NCI-H1417 treated with DMSO at 0.1 percent for 48 hours (cell line): ENCODE data around the gene FBXO31.
A peak's percentile ranks its signal among the peaks of the same experiment; 100 is the strongest.

Experiments
- DNase-seq: peaks from one replicate; lab custom pipeline; 2025; lab: John Stamatoyannopoulos, UW

Gene FBXO31

DNA sequence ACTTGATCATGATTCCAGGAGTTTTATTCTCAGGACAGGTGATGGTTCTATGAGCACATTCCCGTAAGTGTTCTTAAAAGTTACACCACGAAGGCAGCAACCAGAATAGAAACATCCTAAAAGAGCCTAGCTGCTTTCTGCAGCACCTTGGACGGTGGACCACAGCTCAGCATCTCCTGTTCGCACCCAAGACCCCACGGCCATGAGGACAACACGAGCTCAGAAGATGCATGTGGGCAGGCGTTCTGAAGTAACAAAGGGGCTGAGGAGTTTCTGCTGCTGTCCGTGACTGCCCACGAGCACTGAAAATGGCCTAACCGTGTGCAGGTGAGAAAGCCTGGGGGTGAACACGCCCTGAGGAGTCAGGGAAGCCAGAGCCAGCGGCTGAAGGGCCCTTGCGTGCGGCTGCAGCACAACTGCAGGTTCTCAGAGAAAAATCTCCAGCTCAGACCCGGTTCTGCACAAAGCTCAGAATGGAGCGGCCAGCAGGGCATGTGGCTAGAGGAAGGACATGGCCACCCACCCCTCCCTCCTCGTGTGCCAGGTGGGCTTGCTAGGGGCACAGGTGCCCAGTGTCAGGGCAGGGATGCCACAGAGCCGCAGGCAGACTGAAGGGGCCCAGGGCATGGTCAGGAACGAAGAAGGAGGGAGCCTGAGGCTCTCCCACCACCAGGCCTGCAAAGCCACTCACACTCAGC, 55.6 kb downstream of the FBXO31 start:
- DNase-seq = no peak

DNA sequence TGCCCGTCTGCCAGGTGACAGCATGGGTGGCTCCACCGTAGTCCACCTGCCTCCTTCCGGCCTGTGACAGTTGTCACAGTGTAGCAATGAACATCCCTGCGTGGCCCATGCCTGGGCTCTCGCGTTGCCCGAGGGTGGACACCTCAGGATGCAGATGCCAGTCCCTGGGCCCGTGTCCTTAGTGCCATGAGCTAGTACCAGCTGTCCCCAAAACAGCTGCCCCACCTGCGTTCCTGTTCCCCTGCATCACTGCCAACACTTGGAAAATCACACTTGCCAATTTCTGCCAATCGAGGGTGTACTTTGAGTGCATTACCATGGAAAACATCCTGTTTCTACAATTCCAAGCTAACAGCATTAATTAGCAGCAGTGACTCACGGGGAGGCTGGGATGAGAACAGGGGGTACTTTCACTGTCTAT, 57.4 kb downstream of the FBXO31 start:
- no peak for DNase-seq

DNA sequence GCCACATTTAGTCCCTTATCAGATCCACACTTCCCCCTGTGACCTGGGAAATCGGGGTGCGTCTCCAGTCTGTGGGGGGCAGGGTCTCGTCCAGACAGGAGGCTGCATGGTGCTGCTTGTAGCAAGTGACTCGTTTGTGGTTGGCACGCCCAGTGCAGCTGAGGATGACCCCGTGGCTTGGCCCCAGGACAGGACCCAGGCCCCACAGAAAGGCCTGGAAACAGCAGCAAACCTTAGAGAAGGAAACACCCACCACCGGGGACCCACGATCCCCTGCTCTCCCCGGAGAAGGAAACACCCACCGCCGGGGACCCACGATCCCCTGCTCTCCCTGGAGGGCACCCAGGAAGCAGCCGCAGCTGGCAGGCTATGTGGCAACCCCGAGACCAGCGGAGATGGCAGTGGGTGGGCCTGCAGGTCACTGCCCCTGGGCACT, 58.1 kb downstream of the FBXO31 start:
- DNase-seq = no peak

DNA sequence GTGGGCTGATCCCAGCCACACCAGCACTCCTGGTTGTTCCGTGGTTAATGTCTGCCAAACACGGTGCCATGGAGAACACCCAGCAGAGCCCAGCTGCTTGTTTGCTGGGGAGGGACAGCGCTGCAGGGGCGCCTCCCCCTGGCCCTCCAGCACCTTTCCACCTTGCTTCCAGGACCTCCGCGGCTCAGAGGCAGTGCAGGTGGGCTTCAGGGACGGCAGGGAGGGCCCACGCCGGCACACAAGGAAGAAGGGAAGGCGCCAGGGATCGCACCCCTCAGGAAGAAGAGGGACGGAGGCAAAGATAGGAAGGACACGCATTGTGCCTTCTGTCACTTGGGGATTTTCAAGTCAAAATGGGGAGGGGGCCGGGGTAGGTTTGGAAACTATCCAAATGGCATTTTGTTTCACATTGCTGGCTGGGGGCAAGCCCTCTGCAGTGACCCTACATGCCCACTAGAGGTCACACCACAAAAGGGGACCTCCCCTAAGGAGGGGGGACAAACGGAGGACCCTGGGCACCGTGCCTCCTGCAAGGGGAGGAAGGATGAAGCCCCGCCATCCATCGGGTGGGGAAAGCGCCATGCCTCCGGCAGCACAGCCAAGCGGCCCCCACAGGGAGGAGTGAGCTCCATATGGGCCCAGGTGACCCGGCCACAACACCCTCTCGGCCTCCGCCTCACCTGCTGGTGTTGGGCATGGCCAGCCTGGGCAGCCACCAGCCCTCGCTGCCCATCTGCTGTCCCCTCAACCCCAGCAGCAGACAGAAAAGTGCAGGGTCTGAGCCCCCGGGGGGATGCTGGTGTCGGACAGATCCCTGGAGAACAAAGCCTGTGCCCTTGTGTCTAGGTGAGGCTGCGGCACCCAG, 58.9 kb downstream of the FBXO31 start:
- no peak for DNase-seq

DNA sequence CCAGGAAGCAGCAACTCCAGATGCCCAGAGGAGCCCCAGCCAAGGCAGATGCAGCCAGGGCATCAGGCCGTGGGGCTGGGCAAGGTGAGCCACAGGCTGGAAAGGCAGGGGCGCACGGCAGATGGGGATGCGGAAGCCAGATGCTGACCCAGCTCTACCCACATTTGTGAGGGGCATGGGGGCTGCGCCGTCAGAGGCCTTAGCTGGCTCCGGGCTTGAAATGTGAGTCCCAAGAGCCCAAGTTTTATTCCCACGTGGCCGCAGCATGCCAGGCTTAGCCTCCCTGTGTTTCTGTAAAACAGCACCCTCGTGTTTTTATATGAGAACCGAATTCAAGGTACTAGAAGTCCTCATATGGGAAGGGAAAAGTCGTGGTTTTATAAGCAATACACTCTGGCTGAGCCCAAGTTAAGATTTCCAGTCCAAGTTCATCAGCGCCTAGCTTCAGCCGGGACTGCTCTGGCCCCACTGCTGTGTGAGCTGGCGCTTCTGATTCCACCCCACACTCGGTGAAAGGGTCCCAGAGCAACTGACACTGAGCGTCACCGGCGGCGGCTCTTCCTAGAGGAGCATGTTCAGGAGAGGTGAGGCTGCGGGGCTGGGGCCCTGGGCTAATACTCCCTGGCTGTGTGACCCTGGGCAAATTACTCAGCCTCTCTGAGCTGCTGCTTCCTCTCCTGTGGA, 59.7 kb downstream of the FBXO31 start:
- no peak for DNase-seq

DNA sequence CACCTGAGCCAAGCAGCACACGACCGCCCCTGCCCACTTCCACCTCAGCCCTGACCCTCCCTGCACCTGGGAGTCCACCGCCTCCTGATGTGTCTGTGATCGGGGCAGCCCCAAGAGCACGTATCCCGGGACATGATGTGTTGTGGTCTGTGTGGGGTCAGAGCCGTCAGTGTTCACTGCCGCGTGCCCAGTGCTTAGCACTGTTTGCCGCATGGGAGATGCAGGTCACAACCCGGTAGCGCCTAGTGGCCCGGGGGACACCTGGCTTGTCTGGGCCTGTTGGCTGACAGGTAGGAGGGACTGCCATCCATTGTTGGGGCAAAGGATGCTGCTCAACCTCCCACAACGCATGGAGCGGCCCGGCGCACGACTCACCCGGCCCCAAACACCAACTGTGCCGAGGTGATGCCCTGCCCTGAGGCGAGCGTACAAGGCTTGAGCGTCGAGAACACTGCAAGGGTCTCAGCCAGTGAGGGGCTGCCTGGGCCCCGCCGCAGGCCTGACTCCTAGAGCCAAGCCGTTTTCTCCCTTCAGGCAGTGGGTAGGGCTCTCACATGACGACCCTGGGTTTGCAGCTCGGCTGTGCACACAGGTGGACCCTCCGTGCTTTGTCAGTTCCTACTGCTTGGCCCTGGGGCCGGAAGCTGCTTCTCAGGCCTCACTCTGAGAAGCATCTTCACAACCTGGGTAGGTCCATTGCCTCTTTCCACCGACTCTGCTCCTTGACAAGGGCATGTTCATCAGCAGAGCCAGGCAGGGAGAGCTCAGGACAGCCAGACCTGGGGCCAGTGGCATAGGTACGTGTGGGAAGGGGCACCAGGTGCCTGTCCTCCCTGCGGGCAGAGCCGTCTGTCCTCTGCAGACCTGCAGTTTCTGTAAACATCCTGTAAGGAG, 60.5 kb downstream of the FBXO31 start:
- no peak for DNase-seq

DNA sequence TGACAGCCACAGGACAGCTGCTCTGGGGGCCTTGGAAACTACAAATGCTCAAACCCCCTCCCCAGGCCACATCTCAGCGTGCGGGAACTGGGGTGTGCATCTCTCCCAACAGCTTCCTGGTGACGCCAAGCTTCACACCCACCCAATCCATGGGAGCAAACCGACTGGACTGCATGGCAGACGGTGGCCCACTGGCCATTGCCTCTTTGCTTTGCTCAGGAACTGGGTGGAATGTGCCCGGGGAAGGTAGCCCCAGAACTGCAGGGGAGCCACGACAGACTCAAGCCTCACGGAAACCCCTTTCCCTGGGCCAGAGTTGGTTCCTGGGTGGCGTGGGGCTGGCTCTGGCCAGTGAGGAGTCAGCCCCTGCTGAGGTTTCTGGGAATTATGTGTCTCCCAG, 61.2 kb downstream of the FBXO31 start:
- no peak for DNase-seq

DNA sequence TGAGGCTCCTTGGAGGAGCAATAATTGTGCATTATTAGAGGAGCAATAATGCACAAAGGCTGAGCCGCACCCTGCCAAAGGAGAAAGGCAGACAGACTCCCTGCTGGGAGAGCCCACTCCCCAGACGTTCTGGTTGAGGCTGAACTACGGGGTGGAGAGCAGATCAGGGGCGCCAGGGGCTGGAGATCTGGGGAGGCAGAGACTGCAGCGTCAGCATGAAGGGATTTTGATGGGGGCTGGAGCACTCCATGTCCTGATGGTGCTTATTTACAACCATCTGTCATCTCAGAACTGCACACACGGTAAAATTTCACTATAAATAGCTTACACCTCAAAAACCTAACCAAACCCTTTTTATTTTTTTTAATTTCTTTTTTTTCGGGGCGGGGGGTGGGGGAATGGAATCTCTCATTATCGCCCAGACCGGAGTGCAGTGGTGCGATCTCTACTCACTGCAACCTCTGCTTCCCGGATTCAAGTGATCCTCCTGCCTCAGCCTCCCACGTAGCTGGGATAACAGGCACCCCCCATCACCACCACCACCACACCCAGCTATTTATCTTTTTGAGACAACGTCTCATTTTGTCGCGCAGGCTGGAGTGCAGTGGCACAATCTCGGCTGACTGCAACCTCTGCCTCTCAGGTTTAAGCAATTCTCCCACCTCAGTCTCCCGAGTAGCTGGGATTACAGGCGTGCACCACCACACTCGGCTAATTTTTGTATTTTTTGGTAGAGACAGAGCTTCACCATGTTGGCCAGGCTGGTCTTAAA, 62.1 kb downstream of the FBXO31 start:
- DNase-seq = no peak

DNA sequence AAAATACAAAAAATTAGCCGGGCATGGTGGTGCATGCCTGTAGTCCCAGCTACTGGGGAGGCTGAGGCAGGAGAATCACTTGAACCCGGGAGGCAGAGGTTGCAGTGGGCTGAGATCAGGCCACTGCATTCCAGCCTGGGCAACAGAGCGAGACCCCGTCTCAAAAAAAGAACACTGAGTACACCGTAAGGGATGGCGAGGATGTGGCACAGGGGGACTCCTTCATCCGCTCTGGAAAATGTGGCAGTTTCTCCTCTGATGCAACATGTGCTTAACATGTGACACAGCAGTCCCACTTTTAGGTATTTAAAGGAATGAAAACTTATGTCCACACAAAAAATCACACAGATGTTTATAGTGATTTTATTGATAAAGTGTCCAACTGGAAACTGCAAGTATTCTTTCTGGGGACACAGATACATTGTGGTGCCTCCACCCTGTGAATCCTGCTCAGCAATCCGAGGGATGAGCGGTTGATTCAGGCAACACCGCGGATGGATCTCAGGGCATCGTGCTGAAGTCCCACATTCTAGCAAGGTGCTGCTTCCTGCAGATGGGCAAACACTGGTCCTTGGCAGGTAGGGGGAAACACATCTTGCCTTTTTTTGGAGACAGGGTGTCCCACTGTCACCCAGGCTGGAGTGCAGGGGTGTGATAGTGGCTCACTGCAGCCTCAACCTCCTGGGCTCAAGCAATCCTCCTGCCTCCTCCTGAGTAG, 62.9 kb downstream of the FBXO31 start:
- no peak for DNase-seq

DNA sequence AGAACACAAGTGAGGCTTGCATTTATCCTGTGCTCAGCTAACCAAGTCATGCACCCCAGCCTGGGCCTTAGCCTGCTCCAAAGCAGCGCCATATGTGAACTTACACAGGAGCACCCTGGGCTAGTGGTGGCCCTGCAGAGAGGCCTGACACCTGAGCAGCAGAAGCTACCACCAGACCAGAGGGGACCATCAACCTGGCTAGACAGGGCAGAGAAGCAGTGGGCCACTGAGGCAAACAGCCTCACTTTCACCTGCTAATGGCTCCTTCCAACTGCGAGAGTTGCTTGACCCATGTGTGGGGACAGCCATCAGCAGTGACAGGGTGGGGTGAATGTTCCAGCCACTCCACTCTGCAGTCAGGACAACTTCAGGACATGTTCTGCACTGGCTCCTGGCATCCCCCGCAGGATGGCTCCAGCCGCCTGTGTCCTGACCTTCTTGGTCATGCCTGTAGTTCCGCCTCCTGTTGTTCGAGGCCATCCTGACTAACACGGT, 63.5 kb downstream of the FBXO31 start:
- DNase-seq = no peak

DNA sequence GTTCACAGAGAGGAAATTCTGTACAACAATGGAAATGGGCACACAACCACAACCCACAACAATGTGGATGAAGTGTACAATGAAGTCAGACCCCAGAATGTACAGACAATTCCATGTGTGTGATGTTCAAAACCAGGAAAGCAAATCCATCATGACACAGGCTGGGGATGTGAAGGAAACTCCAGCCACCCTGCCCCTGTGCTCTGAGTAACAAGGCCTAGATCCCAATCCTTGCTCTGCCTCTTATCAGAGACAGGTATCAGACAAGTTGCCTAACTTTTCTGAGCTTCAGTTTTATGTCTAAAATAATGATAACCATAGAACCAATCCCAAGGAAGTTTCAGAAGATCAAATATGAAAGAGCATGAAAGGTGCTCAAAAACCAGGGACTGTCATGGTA, 64.6 kb downstream of the FBXO31 start:
- DNase-seq = no peak

DNA sequence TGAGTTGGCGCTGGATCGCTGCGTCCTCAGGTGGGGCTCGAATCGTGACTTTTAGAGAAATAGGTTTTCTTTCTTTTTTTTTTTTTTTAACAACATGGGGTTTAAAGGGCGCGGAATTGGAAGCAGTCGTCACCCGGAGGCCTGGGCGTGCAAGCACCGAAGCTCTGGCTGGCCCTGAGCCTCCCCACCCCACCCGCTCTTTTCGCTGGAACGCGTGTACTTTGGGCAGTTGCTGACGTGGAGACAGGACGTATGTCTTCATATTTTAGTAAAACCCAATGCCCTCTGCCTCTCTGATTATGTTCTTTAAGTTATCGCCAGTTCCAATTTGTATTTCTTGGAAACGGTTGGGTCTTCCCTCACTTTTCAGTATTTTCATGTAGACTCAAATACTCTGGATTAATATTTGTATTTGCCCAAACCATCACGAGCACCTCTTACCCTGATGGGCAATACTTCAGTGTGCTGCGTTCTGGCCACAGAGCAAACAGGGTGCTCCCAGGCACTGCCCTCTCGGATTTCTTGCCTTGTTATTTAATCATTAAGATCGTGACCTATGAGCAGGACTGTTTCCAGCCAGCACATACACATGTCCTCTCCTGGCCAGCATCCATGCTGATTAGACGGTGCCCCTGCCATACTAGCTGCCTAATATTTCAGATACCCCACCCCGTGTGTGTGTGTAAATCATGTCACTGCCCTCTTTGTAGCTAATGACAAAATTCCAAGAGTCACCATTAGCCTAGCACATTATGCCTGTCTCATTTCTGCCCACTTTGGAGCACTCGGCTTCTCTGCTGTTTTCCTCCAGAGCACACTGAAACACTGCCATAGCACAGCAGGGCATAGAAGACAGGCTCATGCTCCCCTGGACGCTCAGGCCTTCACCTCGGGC, 65.6 kb downstream of the FBXO31 start:
- no peak for DNase-seq

DNA sequence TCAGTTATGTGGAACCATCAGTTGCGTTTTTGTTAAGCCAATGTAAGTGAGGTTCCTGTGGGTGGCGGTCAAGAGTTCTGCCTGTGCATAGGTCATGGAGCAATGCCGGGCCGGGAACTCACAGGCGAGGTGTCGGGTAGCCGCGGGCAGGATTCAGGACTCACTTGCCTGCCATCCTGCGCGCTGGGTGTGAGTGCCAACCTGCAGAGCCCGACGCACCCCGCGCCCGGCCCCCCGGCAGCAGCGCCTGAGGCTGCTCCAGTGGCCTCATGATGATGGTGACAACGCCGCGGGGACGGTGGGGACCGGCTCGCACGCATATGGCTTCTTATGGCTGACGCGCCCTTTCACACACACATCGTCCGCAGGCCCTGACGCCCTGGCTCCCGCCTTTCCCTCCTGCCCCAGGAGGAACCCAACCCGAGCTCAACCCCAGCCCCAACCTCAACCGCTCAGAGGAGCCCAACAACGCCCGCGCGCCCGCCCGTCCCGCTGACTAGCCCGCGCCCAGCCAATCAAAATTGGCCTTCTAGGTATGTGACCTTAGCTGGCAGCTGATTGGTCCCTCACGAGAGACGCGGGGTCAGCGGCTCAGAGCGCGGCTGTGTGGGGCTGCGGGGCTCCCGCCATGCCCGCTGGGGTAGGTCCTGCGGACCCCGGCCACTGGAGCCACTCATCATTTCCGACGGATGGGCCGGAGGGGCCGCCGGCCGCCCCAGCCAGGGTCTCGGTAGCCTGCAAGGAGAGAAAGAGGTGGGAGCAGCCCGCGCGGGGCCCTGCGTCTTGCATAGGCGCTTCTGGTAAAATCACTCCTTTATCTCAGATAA, 66.4 kb downstream of the FBXO31 start, which contains the start of gene C16orf95:
Gene C16orf95, minus strand, starts transcription at position 470 of the 827 bp plus-strand sequence. Its CDS starts 150 bp downstream, at position 320.
- DNase-seq = peak; percentile 86

DNA sequence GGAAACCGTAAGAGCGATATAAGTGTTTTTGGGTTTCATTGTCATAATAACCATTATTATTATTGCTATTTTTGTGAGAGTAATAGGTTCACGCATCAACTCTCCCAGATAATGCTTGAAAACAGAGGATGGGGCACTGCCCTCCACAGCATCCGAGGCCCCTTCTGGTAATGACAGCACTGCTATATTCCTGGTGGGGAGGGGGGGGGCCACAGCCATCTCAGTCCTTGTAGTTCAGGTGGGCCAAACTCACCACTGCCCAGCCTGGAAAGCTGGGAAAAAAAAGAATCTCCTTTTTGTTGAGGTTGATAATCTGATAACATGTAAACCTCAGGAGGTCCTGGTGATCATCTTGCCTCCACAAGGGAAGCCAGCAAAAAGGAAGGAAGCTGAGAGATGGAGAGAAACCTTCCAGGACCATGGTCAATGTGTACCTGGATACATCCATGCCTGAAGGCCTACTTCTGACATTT, 67.1 kb downstream of the FBXO31 start:
- no peak for DNase-seq

DNA sequence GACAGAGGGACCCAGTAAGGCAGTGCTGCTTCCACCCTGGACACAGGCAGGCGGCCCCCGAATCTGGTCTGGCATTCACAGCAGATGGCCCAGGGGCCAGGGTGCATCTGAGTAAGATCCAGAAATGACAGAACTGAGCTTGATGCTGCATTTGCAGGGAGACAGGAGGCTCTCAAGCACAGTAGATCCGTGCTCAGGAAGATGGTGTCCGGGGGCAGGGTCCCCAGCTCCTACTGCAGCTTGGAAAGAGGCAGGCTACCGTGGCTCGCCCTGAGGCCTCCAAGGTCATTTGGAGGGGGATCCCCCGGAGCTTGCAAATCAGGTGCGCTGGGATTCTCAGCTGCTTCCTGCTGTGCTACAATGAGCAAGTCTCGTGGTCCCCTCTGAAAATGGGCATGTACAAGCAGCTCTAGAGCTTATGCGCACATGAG, 68.6 kb downstream of the FBXO31 start:
- DNase-seq = no peak

DNA sequence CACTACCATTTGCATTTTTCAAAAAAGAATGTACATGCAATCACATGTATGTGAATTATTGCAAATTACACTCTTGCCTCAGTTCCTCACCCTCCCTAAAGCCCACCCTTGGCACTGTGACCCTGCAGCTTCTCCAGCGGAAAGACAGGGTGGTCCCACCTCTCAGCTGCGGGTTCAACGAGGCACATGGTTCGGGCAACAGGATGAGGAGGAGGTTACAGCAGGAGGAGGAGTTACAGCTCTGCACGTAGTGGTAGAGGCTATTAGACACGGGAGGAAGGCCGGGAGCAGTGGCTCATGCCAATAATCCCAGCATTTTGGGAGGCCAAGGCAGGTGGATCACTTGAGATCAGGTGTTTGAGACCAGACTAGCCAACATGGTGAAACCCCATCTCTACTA, 71.6 kb downstream of the FBXO31 start:
- DNase-seq = no peak

DNA sequence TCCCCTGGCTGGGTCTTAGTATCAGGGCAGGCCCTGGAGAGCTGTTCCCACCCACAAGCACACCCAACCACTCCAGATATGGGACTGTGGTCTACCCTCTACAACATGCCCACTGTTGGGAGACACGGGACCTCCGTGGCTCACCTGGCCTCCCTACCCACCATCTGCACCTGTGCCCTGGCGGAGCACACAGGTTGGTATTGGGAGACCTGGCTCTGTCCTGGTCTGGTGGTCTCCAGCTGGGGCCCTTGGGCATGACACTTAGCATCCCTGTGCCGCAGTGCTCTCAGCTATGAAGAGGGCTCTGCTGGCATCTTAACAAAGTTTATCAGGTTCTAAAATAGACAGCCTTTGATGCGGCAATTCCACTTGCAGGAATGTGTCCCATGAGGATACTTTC, 72.2 kb downstream of the FBXO31 start:
- DNase-seq = no peak

DNA sequence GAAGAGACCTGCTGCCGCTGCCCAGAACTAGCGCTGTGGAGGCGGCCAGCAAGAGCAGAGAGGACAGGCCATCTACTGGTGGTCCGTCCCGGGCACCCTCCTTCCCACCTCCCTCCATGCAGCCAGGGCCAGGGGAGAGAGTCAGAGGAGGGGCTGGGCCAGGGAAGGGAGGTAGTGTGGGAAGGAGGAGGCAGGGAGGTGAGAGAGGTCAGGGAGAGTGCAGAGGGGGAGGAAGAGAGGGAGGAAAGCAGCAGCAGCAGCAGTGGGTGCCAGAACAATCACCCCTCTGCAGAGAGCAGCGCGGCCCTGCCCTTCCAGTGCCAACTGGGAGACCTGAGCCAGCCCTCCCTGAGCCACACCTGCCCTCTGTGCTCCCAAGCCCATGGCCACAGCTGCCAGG, 73.0 kb downstream of the FBXO31 start:
- no peak for DNase-seq
